Muscle layer of duodenum (tissue), 2 donors: ENCODE results near the gene GALNT9.

Experiments
- H3K27ac ChIP-seq: one replicate; pipeline ENCODE4 v1.7.0; 2013; ENCODE audit warnings: mild to moderate bottlenecking, low read length
- H3K27me3 ChIP-seq: one replicate; pipeline ENCODE4 v1.7.0; 2013; ENCODE audit warnings: low read depth, mild to moderate bottlenecking, control low read depth, low read length
- H3K36me3 ChIP-seq, 2 donors: one replicate each; pipeline ENCODE4 v1.7.0; 2013; ENCODE audit warnings: low read length in 2 of 2, control low read depth in 1 of 2, mild to moderate bottlenecking in 1 of 2; ENCODE audit not compliant: insufficient read depth in 2 of 2, control insufficient read depth in 1 of 2
- H3K4me1 ChIP-seq, 2 donors: one replicate each; pipeline ENCODE4 v1.7.0; 2013; ENCODE audit warnings: low read length in 2 of 2, mild to moderate bottlenecking in 2 of 2, control low read depth in 1 of 2, moderate library complexity in 1 of 2; ENCODE audit not compliant: insufficient read depth in 2 of 2, control insufficient read depth in 1 of 2
- H3K4me3 ChIP-seq, 2 donors: one replicate each; pipeline ENCODE4 v1.7.0; 2013; ENCODE audit warnings: low read length in 2 of 2, low read depth in 1 of 2, mild to moderate bottlenecking in 1 of 2
- H3K9me3 ChIP-seq, 2 donors: one replicate each; pipeline ENCODE4 v1.7.0; 2013; ENCODE audit warnings: low read length in 2 of 2, control low read depth in 1 of 2, mild to moderate bottlenecking in 1 of 2; ENCODE audit not compliant: control insufficient read depth in 1 of 2
- donor health status: healthy.

GALNT9 gene

GRCh38 chr12:132284071-132284826 lies 45.1 kb downstream of the GALNT9 start:
- no peak overlapping the region for H3K4me3 ChIP-seq
- no peak overlapping the region for H3K27ac ChIP-seq
- H3K27me3 ChIP-seq: peaks cover 6% of the 10 kb centered on the region
- no peaks in the 10 kb centered on the region for H3K36me3 ChIP-seq
- H3K4me1 ChIP-seq: peaks cover 0 to 12% of the 10 kb centered on the region in 2 donors
- H3K9me3 ChIP-seq: no peaks in the 10 kb centered on the region

GRCh38 chr12:132282950-132283771 lies 46.2 kb downstream of the GALNT9 start:
- Histone ChIP-seq H3K36me3 (no peaks in the 10 kb centered on the region), H3K9me3 (no peaks in the 10 kb centered on the region), H3K4me3 (no peak overlapping the region), H3K4me1 (peaks cover 0 to 12% of the 10 kb centered on the region in 2 donors), H3K27me3 (no peaks in the 10 kb centered on the region), H3K27ac (no peak overlapping the region)

- H3K27me3 ChIP-seq: no peaks in the 10 kb centered on the region
- no peak overlapping the region for H3K4me3 ChIP-seq
- H3K4me1 ChIP-seq: peaks cover 0 to 12% of the 10 kb centered on the region in 2 donors
- H3K9me3 ChIP-seq: no peaks in the 10 kb centered on the region
- no peaks in the 10 kb centered on the region for H3K36me3 ChIP-seq
- no peak overlapping the region for H3K27ac ChIP-seq
These were observed 47.1 kb downstream of the GALNT9 start for GRCh38 chr12:132282031-132282949.

- Histone ChIP-seq H3K27me3 (no peaks in the 10 kb centered on the region), H3K27ac (no peak overlapping the region), H3K9me3 (no peaks in the 10 kb centered on the region), H3K36me3 (no peaks in the 10 kb centered on the region), H3K4me1 (peaks cover 0 to 3% of the 10 kb centered on the region in 2 donors), H3K4me3 (no peak overlapping the region)
These were observed 48.4 kb downstream of the GALNT9 start for GRCh38 chr12:132281038-132281437.

GRCh38 chr12:132280406-132280805 lies 49.0 kb downstream of the GALNT9 start:
- Histone ChIP-seq H3K9me3 (no peaks in the 10 kb centered on the region), H3K4me1 (no peaks in the 10 kb centered on the region), H3K36me3 (no peaks in the 10 kb centered on the region), H3K27ac (no peak overlapping the region), H3K27me3 (no peaks in the 10 kb centered on the region), H3K4me3 (no peak overlapping the region)

- Histone ChIP-seq H3K4me3 (no peak overlapping the region), H3K27me3 (no peaks in the 10 kb centered on the region), H3K36me3 (no peaks in the 10 kb centered on the region), H3K4me1 (no peaks in the 10 kb centered on the region), H3K27ac (no peak overlapping the region), H3K9me3 (no peaks in the 10 kb centered on the region)
These were observed 49.5 kb downstream of the GALNT9 start for GRCh38 chr12:132279930-132280329.

- Histone ChIP-seq H3K27me3 (no peaks in the 10 kb centered on the region), H3K27ac (no peak overlapping the region), H3K4me1 (no peaks in the 10 kb centered on the region), H3K36me3 (no peaks in the 10 kb centered on the region), H3K4me3 (peak overlapping the region in 1 of 2 donors; percentile 18), H3K9me3 (no peaks in the 10 kb centered on the region)
These were observed 50.1 kb downstream of the GALNT9 start for GRCh38 chr12:132279184-132279889.

- H3K4me3 ChIP-seq: peak overlapping the region in 1 of 2 donors; percentile 18
- H3K4me1 ChIP-seq: peaks cover 0 to 4% of the 10 kb centered on the region in 2 donors
- H3K27ac ChIP-seq: no peak overlapping the region
- no peaks in the 10 kb centered on the region for H3K9me3 ChIP-seq
- H3K36me3 ChIP-seq: no peaks in the 10 kb centered on the region
- no peaks in the 10 kb centered on the region for H3K27me3 ChIP-seq
These were observed 50.8 kb downstream of the GALNT9 start for GRCh38 chr12:132278401-132279183.

GRCh38 chr12:132277949-132278348 lies 51.4 kb downstream of the GALNT9 start:
- Histone ChIP-seq H3K4me3 (no peak overlapping the region), H3K27me3 (no peaks in the 10 kb centered on the region), H3K4me1 (peaks cover 0 to 4% of the 10 kb centered on the region in 2 donors), H3K36me3 (no peaks in the 10 kb centered on the region), H3K27ac (no peak overlapping the region), H3K9me3 (no peaks in the 10 kb centered on the region)

GRCh38 chr12:132277374-132277941 lies 51.9 kb downstream of the GALNT9 start:
- Histone ChIP-seq H3K36me3 (no peaks in the 10 kb centered on the region), H3K27ac (no peak overlapping the region), H3K4me1 (peaks cover 0 to 4% of the 10 kb centered on the region in 2 donors), H3K9me3 (no peaks in the 10 kb centered on the region), H3K27me3 (no peaks in the 10 kb centered on the region), H3K4me3 (no peak overlapping the region)
